ENCODE data around the gene HPX.

HPX gene

GRCh38 chr11:6387811-6388599, 52.8 kb downstream of the HPX start:
- Histone ChIP-seq H3K9me3 (ENCODE audit: control insufficient read depth in 1 of 2, low read length in 2 of 2) (no peaks in the 10 kb centered on the region), H3K36me3 (ENCODE audit: control insufficient read depth in 1 of 2, insufficient read depth in 2 of 2, low read length in 2 of 2) (no peaks in the 10 kb centered on the region), H3K27ac (ENCODE audit: low read length) (no peak overlapping the region), H3K4me1 (ENCODE audit: control insufficient read depth in 1 of 2, insufficient read depth in 2 of 2, low read length in 2 of 2) (peaks cover 3 to 13% of the 10 kb centered on the region in 2 donors), H3K27me3 (ENCODE audit: low read depth, low read length) (no peaks in the 10 kb centered on the region), H3K4me3 (ENCODE audit: low read depth in 1 of 2, low read length in 2 of 2) (no peak overlapping the region)

- Histone ChIP-seq H3K36me3 (ENCODE audit: control insufficient read depth in 1 of 2, insufficient read depth in 2 of 2, low read length in 2 of 2) (no peaks in the 10 kb centered on the region), H3K27ac (ENCODE audit: low read length) (no peak overlapping the region), H3K27me3 (ENCODE audit: low read depth, low read length) (no peaks in the 10 kb centered on the region), H3K4me1 (ENCODE audit: control insufficient read depth in 1 of 2, insufficient read depth in 2 of 2, low read length in 2 of 2) (peaks cover 0 to 3% of the 10 kb centered on the region in 2 donors), H3K9me3 (ENCODE audit: control insufficient read depth in 1 of 2, low read length in 2 of 2) (no peaks in the 10 kb centered on the region), H3K4me3 (ENCODE audit: low read depth in 1 of 2, low read length in 2 of 2) (no peak overlapping the region)
These were observed 55.6 kb downstream of the HPX start for GRCh38 chr11:6385046-6385777.
